HCT116 (cell line): ENCODE results near the gene CEACAM5.

Experiments used
- CEBPB ChIP-seq: IDR thresholded peaks from 2 replicates; pipeline ENCODE4 v1.6.1; 2012; ENCODE audit warnings: low read depth
- EGR1 ChIP-seq: IDR thresholded peaks from 2 replicates; pipeline ENCODE4 v1.6.1; 2012; ENCODE audit warnings: low read depth
- EZH2 ChIP-seq: fragments of 200-600 bp; sonication (generic); IDR thresholded peaks from 2 replicates; pipeline ENCODE4 v1.6.1; 2017; ENCODE audit warnings: antibody characterized with exemption, mixed run types
- JUND ChIP-seq: IDR thresholded peaks from 2 replicates; pipeline ENCODE4 v1.6.1; 2012
- POLR2A ChIP-seq: IDR thresholded peaks from 2 replicates; pipeline ENCODE4 v1.7.0; 2011; ENCODE audit warnings: borderline replicate concordance; ENCODE audit not compliant: insufficient read depth, insufficient read length; ENCODE audit errors: extremely low read depth
- POLR2AphosphoS5 ChIP-seq: IDR thresholded peaks from 2 replicates; pipeline ENCODE4 v1.6.1; 2011; ENCODE audit warnings: mild to moderate bottlenecking, low read depth, low read length, moderate library complexity
- RAD21 ChIP-seq: IDR thresholded peaks from 2 replicates; pipeline ENCODE4 v1.6.1; 2012; ENCODE audit warnings: low read depth, mild to moderate bottlenecking
- SIN3A ChIP-seq: IDR thresholded peaks from 2 replicates; pipeline ENCODE4 v1.6.1; 2012; ENCODE audit warnings: low read depth
- YY1 ChIP-seq: IDR thresholded peaks from 2 replicates; pipeline ENCODE4 v1.6.1; 2011; ENCODE audit warnings: low read length, low read depth, moderate library complexity, mild to moderate bottlenecking; ENCODE audit not compliant: insufficient replicate concordance; ENCODE audit errors: extremely low read depth
- ZFX ChIP-seq: fragments of 450-650 bp; IDR thresholded peaks from 2 replicates; pipeline ENCODE4 v1.6.1; 2017
- TF ChIP-seq, protein P1 (sequence below), 3 experiments: fragments of 200-600 bp in 1 of 3; sonication (generic) in 1 of 3; IDR thresholded peaks in 2 of 3; conservative IDR thresholded peaks in 1 of 3; 2 replicates each; pipeline ENCODE4 v1.5.1; 2012 to 2017; ENCODE audit warnings: low read depth in 2 of 3, low read length in 2 of 3, antibody characterized with exemption in 1 of 3, borderline replicate concordance in 1 of 3, control low read depth in 1 of 3, mild to moderate bottlenecking in 1 of 3, mixed read lengths in 1 of 3, mixed run types in 1 of 3, moderate library complexity in 1 of 3; ENCODE audit not compliant: insufficient read depth in 1 of 3
- TF ChIP-seq, protein P2 (sequence below): IDR thresholded peaks from 2 replicates; pipeline ENCODE4 v1.6.1; 2011; ENCODE audit warnings: mild to moderate bottlenecking, low read length, moderate library complexity; ENCODE audit not compliant: insufficient replicate concordance; ENCODE audit errors: extremely low read depth
- TF ChIP-seq, protein P3 (sequence below): IDR thresholded peaks from 2 replicates; pipeline ENCODE4 v1.6.1; 2012; ENCODE audit warnings: low read depth

DNA sequence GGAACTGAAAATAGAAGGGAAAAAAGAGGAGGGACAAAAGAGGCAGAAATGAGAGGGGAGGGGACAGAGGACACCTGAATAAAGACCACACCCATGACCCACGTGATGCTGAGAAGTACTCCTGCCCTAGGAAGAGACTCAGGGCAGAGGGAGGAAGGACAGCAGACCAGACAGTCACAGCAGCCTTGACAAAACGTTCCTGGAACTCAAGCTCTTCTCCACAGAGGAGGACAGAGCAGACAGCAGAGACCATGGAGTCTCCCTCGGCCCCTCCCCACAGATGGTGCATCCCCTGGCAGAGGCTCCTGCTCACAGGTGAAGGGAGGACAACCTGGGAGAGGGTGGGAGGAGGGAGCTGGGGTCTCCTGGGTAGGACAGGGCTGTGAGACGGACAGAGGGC is at the start of gene CEACAM5:
- TF ChIP-seq YY1 (no peak), EZH2 (no peak), JUND (no peak), RAD21 (no peak), SIN3A (no peak), POLR2A (no peak), CEBPB (no peak), EGR1 (no peak), POLR2AphosphoS5 (no peak), ZFX (no peak)
- TF ChIP-seq, protein P1, sequence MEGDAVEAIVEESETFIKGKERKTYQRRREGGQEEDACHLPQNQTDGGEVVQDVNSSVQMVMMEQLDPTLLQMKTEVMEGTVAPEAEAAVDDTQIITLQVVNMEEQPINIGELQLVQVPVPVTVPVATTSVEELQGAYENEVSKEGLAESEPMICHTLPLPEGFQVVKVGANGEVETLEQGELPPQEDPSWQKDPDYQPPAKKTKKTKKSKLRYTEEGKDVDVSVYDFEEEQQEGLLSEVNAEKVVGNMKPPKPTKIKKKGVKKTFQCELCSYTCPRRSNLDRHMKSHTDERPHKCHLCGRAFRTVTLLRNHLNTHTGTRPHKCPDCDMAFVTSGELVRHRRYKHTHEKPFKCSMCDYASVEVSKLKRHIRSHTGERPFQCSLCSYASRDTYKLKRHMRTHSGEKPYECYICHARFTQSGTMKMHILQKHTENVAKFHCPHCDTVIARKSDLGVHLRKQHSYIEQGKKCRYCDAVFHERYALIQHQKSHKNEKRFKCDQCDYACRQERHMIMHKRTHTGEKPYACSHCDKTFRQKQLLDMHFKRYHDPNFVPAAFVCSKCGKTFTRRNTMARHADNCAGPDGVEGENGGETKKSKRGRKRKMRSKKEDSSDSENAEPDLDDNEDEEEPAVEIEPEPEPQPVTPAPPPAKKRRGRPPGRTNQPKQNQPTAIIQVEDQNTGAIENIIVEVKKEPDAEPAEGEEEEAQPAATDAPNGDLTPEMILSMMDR (IDR thresholded peaks at IDR 0.05 in 2 of 3, conservative IDR thresholded peaks at IDR 0.05 in 1 of 3; ENCODE audit: borderline replicate concordance in 1 of 3, insufficient read depth in 1 of 3, low read depth in 2 of 3, low read length in 2 of 3) = no peak
- TF ChIP-seq, protein P2, sequence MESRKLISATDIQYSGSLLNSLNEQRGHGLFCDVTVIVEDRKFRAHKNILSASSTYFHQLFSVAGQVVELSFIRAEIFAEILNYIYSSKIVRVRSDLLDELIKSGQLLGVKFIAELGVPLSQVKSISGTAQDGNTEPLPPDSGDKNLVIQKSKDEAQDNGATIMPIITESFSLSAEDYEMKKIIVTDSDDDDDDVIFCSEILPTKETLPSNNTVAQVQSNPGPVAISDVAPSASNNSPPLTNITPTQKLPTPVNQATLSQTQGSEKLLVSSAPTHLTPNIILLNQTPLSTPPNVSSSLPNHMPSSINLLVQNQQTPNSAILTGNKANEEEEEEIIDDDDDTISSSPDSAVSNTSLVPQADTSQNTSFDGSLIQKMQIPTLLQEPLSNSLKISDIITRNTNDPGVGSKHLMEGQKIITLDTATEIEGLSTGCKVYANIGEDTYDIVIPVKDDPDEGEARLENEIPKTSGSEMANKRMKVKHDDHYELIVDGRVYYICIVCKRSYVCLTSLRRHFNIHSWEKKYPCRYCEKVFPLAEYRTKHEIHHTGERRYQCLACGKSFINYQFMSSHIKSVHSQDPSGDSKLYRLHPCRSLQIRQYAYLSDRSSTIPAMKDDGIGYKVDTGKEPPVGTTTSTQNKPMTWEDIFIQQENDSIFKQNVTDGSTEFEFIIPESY = no peak
- TF ChIP-seq, protein P3, sequence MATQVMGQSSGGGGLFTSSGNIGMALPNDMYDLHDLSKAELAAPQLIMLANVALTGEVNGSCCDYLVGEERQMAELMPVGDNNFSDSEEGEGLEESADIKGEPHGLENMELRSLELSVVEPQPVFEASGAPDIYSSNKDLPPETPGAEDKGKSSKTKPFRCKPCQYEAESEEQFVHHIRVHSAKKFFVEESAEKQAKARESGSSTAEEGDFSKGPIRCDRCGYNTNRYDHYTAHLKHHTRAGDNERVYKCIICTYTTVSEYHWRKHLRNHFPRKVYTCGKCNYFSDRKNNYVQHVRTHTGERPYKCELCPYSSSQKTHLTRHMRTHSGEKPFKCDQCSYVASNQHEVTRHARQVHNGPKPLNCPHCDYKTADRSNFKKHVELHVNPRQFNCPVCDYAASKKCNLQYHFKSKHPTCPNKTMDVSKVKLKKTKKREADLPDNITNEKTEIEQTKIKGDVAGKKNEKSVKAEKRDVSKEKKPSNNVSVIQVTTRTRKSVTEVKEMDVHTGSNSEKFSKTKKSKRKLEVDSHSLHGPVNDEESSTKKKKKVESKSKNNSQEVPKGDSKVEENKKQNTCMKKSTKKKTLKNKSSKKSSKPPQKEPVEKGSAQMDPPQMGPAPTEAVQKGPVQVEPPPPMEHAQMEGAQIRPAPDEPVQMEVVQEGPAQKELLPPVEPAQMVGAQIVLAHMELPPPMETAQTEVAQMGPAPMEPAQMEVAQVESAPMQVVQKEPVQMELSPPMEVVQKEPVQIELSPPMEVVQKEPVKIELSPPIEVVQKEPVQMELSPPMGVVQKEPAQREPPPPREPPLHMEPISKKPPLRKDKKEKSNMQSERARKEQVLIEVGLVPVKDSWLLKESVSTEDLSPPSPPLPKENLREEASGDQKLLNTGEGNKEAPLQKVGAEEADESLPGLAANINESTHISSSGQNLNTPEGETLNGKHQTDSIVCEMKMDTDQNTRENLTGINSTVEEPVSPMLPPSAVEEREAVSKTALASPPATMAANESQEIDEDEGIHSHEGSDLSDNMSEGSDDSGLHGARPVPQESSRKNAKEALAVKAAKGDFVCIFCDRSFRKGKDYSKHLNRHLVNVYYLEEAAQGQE = no peak
